MM.1S (cell line): ENCODE measurements around the gene SLC9A2.

ENCODE experiments used
- DNase-seq: peaks from one replicate; pipeline ENCODE4 v3.0.0-alpha.2; 2015
- H2AFZ ChIP-seq: fragments of 300-600 bp; sonication (generic); 2 replicates; pipeline ENCODE4 v1.6.0; 2016; ENCODE audit warnings: antibody characterized with exemption, low read length
- H3F3A ChIP-seq: fragments of 300-600 bp; sonication (generic); 2 replicates; pipeline ENCODE4 v1.6.1; 2016; ENCODE audit warnings: mild to moderate bottlenecking, antibody characterized with exemption, low read length, moderate library complexity, mixed read lengths; ENCODE audit not compliant: insufficient read depth
- H3K27ac ChIP-seq: fragments of 300-600 bp; sonication (generic); 2 replicates; pipeline ENCODE4 v1.5.1; 2016; ENCODE audit warnings: mild to moderate bottlenecking, low read length
- H3K27me3 ChIP-seq: fragments of 300-600 bp; sonication (generic); replicated peaks from 2 replicates; pipeline ENCODE4 v1.6.0; 2016; ENCODE audit warnings: low read length; ENCODE audit not compliant: insufficient read depth
- H3K36me3 ChIP-seq: fragments of 300-600 bp; sonication (generic); replicated peaks from 2 replicates; pipeline ENCODE4 v1.6.1; 2016; ENCODE audit warnings: mild to moderate bottlenecking, low read length, mixed read lengths; ENCODE audit not compliant: insufficient read depth
- H3K4me1 ChIP-seq: fragments of 300-600 bp; sonication (generic); 2 replicates; pipeline ENCODE4 v1.6.1; 2016; ENCODE audit warnings: low read length, mixed read lengths
- H3K4me2 ChIP-seq: fragments of 300-600 bp; sonication (generic); 2 replicates; pipeline ENCODE4 v1.6.0; 2016; ENCODE audit warnings: low read depth, low read length
- H3K4me3 ChIP-seq: fragments of 300-600 bp; sonication (generic); 2 replicates; pipeline ENCODE4 v1.5.1; 2016; ENCODE audit warnings: low read length, mixed read lengths
- H3K79me2 ChIP-seq: fragments of 300-600 bp; sonication (generic); 2 replicates; pipeline ENCODE4 v1.6.1; 2016; ENCODE audit warnings: mixed run types, low read length, mixed read lengths
- H3K9ac ChIP-seq: fragments of 300-600 bp; sonication (generic); 2 replicates; pipeline ENCODE4 v1.6.1; 2016; ENCODE audit warnings: low read length, mixed read lengths
- H3K9me2 ChIP-seq: fragments of 300-600 bp; sonication (generic); replicated peaks from 2 replicates; pipeline ENCODE4 v1.6.1; 2016; ENCODE audit warnings: mild to moderate bottlenecking, low read length, mixed read lengths; ENCODE audit not compliant: insufficient read depth
- H3K9me3 ChIP-seq: fragments of 300-600 bp; sonication (generic); replicated peaks from 2 replicates; pipeline ENCODE4 v1.6.1; 2016; ENCODE audit warnings: mild to moderate bottlenecking, low read length, mixed read lengths; ENCODE audit not compliant: insufficient read depth
- H4K20me1 ChIP-seq: fragments of 300-600 bp; sonication (generic); 2 replicates; pipeline ENCODE4 v1.6.1; 2016; ENCODE audit warnings: mild to moderate bottlenecking, low read length, moderate library complexity, mixed read lengths; ENCODE audit not compliant: insufficient read depth
- EZH2 ChIP-seq: fragments of 300-600 bp; sonication (generic); optimal IDR thresholded peaks from 2 replicates; pipeline ENCODE3; 2017; ENCODE audit warnings: low read depth, mild to moderate bottlenecking, antibody characterized with exemption, low read length, mixed read lengths
- EZH2phosphoT487 ChIP-seq: fragments of 300-600 bp; sonication (generic); IDR thresholded peaks from 2 replicates; pipeline ENCODE4 v1.6.1; 2018; ENCODE audit warnings: antibody characterized with exemption, low read length
- TF ChIP-seq, protein P1 (sequence below): fragments of 300-600 bp; sonication (generic); IDR thresholded peaks from 2 replicates; pipeline ENCODE4 v1.5.1; 2016; ENCODE audit warnings: antibody characterized with exemption, low read length, mixed read lengths

The SLC9A2 gene

DNA sequence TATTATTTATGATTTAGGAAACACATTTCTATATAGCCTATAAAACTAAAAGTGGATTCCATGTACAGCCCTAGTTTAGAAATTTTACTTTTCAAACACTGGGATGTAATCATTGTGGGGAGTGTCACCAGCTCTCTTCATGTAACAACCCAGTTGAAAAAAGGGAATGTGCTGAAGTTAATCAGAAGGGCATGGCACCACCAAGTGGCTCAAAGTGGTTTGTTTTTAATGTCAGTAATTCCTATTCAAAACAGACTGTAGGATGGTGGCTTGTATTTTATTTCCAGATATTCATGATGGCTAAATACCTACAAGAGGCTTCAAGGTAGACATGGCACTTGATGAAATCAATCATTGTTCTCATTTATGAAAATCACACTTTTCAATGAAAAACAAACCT is 84.4 kb downstream of the SLC9A2 start:
- Histone ChIP-seq H3K9ac (no peak overlapping the region), H3K4me2 (no peak overlapping the region), H2AFZ (no peak overlapping the region), H3K36me3 (no peaks in the 10 kb centered on the region), H3K4me1 (no peaks in the 10 kb centered on the region), H3K4me3 (no peak overlapping the region), H3K27ac (no peak overlapping the region), H3K27me3 (no peaks in the 10 kb centered on the region), H3K79me2 (no peaks in the 10 kb centered on the region), H3K9me2 (no peaks in the 10 kb centered on the region), H4K20me1 (no peaks in the 10 kb centered on the region), H3K9me3 (no peaks in the 10 kb centered on the region), H3F3A (no peaks in the 10 kb centered on the region)
- DNase-seq, result peak; percentile 10
- TF ChIP-seq, protein P1, sequence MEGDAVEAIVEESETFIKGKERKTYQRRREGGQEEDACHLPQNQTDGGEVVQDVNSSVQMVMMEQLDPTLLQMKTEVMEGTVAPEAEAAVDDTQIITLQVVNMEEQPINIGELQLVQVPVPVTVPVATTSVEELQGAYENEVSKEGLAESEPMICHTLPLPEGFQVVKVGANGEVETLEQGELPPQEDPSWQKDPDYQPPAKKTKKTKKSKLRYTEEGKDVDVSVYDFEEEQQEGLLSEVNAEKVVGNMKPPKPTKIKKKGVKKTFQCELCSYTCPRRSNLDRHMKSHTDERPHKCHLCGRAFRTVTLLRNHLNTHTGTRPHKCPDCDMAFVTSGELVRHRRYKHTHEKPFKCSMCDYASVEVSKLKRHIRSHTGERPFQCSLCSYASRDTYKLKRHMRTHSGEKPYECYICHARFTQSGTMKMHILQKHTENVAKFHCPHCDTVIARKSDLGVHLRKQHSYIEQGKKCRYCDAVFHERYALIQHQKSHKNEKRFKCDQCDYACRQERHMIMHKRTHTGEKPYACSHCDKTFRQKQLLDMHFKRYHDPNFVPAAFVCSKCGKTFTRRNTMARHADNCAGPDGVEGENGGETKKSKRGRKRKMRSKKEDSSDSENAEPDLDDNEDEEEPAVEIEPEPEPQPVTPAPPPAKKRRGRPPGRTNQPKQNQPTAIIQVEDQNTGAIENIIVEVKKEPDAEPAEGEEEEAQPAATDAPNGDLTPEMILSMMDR, result peak; percentile 37
- TF ChIP-seq EZH2, result no peak

DNA sequence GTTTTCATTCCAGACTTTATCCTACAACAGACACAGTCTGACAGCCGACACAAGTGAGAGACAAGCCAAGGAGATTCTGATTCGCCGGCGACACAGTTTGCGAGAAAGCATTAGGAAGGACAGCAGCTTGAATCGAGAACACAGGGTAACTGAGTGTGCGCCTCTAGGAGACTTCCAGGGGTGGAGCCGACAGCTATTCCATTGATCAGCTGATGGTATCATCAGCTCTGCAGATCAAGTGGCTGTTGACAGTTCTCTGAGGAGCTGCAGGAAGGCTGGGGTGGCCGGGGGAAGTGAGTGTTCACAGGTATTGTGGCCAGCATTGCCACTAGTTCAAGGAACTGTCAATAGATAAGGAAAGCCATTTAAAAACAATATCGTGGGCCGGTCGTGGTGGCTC is 85.2 kb downstream of the SLC9A2 start:
- Histone ChIP-seq H3K4me3 (no peak overlapping the region), H3K4me1 (no peaks in the 10 kb centered on the region), H2AFZ (no peak overlapping the region), H3F3A (no peaks in the 10 kb centered on the region), H3K79me2 (no peaks in the 10 kb centered on the region), H4K20me1 (no peaks in the 10 kb centered on the region), H3K36me3 (no peaks in the 10 kb centered on the region), H3K9me2 (no peaks in the 10 kb centered on the region), H3K4me2 (no peak overlapping the region), H3K27me3 (no peaks in the 10 kb centered on the region), H3K27ac (no peak overlapping the region), H3K9ac (no peak overlapping the region), H3K9me3 (no peaks in the 10 kb centered on the region)
- TF ChIP-seq, protein P1, result no peak
- no peak for TF ChIP-seq EZH2
- TF ChIP-seq EZH2phosphoT487, result no peak
- no peak for DNase-seq

DNA sequence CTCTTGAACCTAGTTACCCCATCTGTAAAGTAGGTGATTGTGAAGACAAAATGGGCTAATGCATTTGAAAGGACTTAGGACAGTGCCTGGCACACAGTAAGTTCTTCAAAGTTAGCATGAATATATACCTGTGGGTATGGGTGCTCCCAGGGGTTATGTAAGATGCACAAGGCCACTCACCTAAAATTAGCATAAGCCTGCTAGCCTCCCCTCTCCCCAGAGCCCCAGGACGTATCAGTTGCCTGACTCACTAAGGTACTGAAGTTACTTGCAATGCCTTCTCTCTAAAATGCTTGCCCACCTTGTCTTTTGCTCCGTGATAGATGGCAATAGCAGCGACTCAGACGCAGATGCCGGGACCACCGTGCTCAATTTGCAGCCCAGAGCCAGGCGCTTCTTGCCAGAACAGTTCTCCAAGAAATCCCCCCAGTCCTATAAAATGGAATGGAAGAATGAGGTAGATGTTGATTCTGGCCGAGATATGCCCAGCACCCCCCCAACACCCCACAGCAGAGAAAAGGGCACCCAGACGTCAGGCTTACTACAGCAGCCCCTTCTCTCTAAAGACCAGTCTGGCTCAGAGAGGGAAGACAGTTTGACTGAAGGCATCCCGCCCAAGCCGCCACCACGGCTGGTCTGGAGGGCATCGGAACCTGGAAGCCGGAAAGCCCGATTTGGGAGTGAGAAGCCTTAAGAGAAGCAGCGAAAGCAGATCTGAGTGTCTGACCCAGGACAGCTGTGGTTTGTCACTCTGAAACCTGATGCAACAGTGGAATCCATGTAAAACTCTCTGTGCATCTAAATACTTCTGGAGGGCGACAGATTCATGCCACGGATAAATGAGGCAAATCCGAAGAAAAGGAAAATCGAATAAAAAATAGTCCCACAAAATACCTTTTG is 88.7 kb downstream of the SLC9A2 start:
- no peaks in the 10 kb centered on the region for H3F3A ChIP-seq
- DNase-seq, result no peak
- no peaks in the 10 kb centered on the region for H3K4me1 ChIP-seq
- H2AFZ ChIP-seq, result no peak overlapping the region
- H3K27me3 ChIP-seq, result no peaks in the 10 kb centered on the region
- H4K20me1 ChIP-seq, result no peaks in the 10 kb centered on the region
- TF ChIP-seq EZH2phosphoT487 (no peak), EZH2 (no peak)
- TF ChIP-seq, protein P1, result no peak
- no peaks in the 10 kb centered on the region for H3K9me2 ChIP-seq
- no peak overlapping the region for H3K27ac ChIP-seq
- no peak overlapping the region for H3K4me3 ChIP-seq
- no peaks in the 10 kb centered on the region for H3K79me2 ChIP-seq
- no peak overlapping the region for H3K9ac ChIP-seq
- no peaks in the 10 kb centered on the region for H3K36me3 ChIP-seq
- no peaks in the 10 kb centered on the region for H3K9me3 ChIP-seq
- H3K4me2 ChIP-seq, result no peak overlapping the region
